Activated CD4-positive, alpha-beta T cell treated with anti-CD3 and anti-CD28 coated beads for 24 hours (primary cell): ENCODE data around the gene KCNMB2.

Source experiments
- DNase-seq, 2 donors: peaks; one replicate each; pipeline ENCODE4 v3.0.0-alpha.2; 2020; ENCODE audit warnings: low read depth in 2 of 2

KCNMB2 gene

GRCh38 chr3:178807694-178808093, 271.5 kb downstream of the KCNMB2 start:
- no peak for DNase-seq

GRCh38 chr3:178808748-178809147, 272.5 kb downstream of the KCNMB2 start:
- no peak for DNase-seq

DNA sequence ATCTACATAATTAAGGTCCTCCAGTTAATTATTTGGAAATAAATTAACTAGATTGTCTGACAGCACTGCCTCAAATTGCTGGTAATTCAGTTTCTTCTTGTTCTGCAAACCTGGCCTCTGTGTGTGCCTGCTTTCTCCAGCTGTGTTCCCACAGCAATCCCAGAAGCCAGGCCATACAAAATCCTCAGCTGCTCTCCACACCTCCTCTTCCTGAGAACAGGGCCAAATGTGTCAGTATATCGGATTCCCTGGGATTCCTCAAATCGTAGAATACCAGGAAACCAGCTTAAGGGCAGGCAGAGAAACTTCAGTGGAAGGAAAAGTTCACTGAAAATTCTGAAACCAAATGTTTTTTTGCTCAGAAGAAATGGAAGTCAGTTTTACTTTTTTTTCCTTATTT, 273.9 kb downstream of the KCNMB2 start:
- no peak for DNase-seq

GRCh38 chr3:178822722-178823121, 286.5 kb downstream of the KCNMB2 start:
- no peak for DNase-seq

GRCh38 chr3:178823150-178823549, 286.9 kb downstream of the KCNMB2 start:
- DNase-seq: no peak

DNA sequence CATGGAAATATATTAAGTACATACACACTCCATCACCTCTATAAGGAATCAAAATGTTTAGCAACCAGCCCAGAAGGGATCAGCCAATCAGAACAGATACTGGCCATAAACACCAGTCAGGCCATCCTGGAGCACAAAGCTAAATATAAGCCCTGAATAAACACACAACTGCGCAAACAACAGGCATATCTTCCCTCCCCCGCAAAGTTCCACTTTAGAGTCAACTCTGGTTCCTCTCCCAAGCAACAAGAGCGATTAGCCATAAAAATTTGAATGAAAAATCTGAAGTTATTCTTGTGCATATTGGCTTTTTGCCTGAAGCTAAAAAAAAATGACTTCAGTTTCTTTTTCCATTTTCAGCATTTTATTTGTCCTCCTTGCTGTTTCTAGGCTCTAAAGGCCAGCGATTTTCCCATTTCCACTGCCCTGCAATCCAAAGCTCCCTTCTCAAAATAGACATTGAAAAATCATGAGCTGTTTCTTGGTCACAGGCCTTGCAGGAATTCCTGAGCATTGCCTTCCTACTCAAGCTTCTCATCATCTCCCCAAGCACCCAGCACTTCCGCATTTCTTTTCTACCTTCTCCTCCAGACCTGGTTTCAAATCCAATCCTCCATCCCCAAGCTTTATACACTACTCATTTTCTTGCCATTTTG, 287.5 kb downstream of the KCNMB2 start:
- no peak for DNase-seq

DNA sequence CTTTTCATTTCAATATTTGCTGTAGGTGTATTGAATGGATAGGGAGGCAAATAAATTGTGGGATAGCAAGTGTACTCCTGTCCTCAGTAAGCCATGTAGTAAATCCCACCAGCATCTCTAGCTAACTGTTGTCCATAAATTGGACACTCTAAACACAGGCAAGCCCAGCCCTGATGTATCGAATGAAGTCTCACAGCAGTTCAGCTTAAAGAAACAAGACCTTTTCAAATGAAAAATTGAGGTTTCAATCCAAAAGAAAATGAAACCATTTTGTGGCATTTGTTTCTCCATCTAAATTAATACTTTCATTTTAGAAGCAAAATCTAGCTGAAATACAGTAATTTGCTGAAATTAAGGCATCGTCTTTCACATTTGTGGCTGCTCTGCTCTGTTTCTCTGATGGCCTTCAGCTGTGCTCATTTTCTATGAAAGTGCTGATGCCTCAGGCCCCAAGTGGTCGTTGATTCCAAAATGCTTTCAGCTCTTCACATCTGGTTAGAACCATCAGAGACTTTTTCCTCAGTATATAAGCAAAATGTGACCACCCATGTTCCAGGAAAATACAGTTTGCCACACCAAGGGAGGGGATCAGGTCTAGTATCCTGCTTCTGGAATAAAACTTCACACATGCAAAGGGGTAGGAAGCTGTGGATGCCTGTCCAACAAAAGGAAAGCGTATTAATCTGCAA, 290.3 kb downstream of the KCNMB2 start:
- no peak for DNase-seq

DNA sequence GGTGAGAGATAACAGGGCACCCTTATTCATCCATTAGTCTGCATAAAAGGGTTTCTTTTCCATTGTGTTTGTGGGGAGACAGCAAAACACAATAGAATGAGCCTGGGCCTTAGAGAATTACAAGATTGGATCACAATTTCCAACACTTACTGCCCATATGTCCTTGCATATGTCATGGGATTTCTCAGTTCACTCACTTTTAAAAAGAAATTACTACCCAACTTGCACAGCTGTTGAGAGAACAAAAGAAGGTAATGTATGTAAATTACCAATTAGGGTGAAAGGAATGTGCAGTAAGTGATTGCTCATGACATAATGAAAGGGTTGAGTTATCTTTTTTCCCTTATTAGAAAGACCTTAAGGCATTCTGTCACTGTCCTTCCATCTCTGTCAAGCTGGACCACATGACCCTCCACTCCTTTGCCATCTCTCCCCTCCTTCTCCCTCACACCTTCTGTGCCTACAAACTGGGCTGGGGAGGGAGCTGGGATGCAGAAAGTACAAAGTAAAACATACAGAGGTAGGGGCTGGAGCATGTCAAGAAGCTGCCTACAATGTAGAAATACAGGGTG, 291.1 kb downstream of the KCNMB2 start:
- DNase-seq: no peak

DNA sequence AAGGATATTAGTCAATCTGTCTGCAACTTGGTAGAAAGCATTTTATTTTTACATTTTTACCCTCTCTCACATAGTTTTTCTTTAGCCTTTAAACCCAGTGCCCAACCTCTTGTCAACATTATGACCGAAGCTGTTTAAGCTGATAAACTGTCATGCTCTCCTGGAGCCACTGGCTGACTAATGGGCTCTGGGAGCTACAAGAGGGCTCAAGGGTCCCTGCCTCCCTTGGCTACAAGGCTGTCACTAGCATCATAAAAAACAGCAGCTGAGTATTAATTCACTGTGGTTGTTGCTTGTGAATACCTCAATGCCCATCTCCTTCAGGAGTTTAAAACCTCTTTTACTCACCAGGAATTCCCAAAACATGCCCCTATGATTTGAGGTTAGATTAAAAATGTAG, 297.5 kb downstream of the KCNMB2 start:
- no peak for DNase-seq

- DNase-seq: no peak
Observed at GRCh38 chr3:178835033-178835432, 298.8 kb downstream of the KCNMB2 start.

- DNase-seq: no peak
Observed at GRCh38 chr3:178837512-178837911, 301.3 kb downstream of the KCNMB2 start.

- no peak for DNase-seq
Observed at GRCh38 chr3:178840586-178840985, 304.4 kb downstream of the KCNMB2 start.

DNA sequence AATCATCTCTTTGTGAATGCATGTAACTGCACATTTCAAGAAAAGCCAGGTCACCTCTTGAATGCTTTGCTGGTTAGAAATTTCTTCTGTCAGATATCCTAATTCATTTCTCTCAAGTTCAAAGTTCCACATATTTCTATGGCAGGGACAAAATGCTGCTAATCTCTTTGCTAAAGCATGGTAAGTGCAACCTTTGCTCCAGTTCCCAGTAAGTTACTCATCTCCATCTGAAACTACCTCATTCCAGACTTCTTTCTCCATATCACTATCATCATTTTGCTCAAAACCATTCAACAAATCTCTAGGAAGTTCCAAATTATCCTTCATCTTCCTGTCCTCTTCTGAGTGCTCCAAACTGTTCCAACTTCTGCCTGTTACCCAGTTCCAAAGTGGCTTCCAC, 304.8 kb downstream of the KCNMB2 start:
- no peak for DNase-seq

DNA sequence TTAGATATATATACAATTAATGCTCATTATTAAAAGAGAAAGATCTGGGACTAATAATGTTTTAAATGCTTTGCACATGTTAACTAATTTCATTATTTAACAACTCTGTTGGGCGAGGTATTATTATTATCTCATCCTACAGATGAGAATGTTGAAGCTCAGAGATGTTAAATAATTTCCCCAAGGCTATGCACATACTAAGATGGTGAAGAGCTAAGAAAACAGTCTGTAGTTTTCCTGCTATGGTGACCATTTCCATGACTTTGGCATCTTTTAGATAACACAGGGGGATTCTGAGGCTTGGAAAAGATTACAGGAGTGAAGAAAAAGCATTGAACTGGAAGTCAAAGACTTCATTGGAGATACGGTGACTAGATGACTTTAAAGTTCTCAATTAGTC, 308.7 kb downstream of the KCNMB2 start:
- DNase-seq: no peak

GRCh38 chr3:178845420-178846118, 309.3 kb downstream of the KCNMB2 start:
- no peak for DNase-seq

DNA sequence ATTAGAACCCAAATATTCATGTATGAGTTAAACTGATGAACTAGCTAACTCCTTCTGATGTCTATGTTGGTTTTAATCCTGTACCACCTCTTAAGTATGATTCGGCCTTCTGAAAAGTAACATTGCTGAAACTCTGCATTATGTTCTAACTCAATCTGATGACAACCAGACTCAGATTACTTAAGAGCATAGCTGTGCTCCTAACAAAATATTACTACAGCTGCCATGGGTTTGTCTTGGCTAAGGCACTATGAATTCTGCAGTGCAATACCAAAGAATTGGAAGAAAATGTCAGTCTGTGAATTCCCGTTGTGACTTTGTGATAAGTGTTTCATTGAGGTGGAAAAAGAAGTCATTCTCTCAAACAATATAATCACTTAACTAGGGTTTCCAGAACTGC, 311.0 kb downstream of the KCNMB2 start:
- no peak for DNase-seq

GRCh38 chr3:178849199-178849910, 313.1 kb downstream of the KCNMB2 start:
- no peak for DNase-seq

DNA sequence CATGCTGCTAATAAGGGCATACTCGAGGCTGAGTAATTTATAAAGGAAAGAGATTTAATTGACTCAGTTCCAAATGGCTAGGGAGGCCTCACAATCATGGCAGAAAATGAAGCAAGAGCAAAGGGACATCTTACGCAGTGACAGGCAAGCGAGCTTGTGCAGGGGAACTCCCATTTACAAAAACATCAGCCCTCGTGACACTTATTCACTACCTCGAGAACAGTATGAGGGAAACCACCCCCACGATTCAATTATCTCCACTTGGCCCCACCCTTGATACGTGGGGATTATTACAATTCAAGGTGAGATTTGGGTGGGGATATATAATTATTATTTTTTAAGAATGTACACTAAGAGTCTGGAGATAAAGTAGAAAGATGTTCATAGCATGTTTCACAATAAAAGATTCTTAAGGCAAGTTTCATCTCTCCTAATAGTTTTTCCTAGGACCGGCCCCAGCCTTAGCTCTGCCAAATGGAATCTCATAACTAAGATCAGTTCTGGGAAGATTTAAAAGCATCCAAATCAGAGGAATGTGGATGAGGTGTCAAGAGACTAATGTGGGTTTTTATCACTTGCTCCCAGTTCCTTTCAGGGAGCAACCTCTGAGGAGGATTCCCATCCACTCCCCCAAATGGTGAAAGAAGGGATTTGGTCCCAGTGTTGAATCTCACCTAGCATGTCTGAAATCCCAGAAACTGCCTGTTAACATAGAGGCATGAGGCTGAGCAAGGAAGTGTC, 314.4 kb downstream of the KCNMB2 start:
- DNase-seq: no peak

GRCh38 chr3:178851564-178851963, 315.3 kb downstream of the KCNMB2 start:
- no peak for DNase-seq

- no peak for DNase-seq
Observed at GRCh38 chr3:178856804-178857203, 320.6 kb downstream of the KCNMB2 start.

GRCh38 chr3:178859386-178859785, 323.1 kb downstream of the KCNMB2 start:
- DNase-seq: no peak
